ENCODE measurements around the gene FOXO1. TPM values are rescaled to one million over a fixed set of nuclear protein-coding genes. Genes with fewer than 3 reads are reported as not detected.
A peak's percentile ranks its signal among the peaks of the same experiment; 100 is the strongest.

The FOXO1 gene
- total and polyA plus RNA-seq, 2 donors (not counting 1 experiment from before 2014, with no cell fraction given) = 1.9 to 2.5 TPM

- H3K4me1 ChIP-seq (ENCODE audit: control insufficient read depth, extremely low read depth, insufficient read depth, low read length) = no peaks in the 10 kb centered on the region
- DNase-seq (ENCODE audit: low read depth in 2 of 2) = peak in 1 of 2 donors; percentile 23
- H3K9me3 ChIP-seq (ENCODE audit: control insufficient read depth, insufficient read depth, low read depth, low read length) = no peaks in the 10 kb centered on the region
- no peak for TF ChIP-seq CTCF (conservative IDR thresholded peaks at IDR 0.05 in 1 of 2, IDR thresholded peaks at IDR 0.05 in 1 of 2; ENCODE audit: low read depth in 1 of 2, low read length in 2 of 2)
- no peak for TF ChIP-seq EZH2 (IDR thresholded peaks at IDR 0.05; ENCODE audit: low read length, missing control alignments)
- no peak overlapping the region for H3K9ac ChIP-seq (ENCODE audit: insufficient read depth, low read length)
- H2AFZ ChIP-seq (ENCODE audit: low read length) = no peak overlapping the region
- no peak overlapping the region for H3K4me3 ChIP-seq (replicated peaks in 1 of 4; ENCODE audit: control extremely low read depth in 1 of 4, insufficient read depth in 1 of 4, low read depth in 3 of 4, low read length in 4 of 4)
- H4K20me1 ChIP-seq (ENCODE audit: control insufficient read depth, extremely low read depth, insufficient read depth, low read length) = no peaks in the 10 kb centered on the region
- H3K4me2 ChIP-seq (ENCODE audit: extremely low read depth, insufficient read depth, low read length) = no peak overlapping the region
- no peak overlapping the region for H3K27ac ChIP-seq (ENCODE audit: insufficient read depth, low read length)
- no peaks in the 10 kb centered on the region for H3K36me3 ChIP-seq (ENCODE audit: control insufficient read depth, insufficient read depth, low read length)
- no peaks in the 10 kb centered on the region for H3K79me2 ChIP-seq (ENCODE audit: control insufficient read depth, insufficient read depth, low read length)
- no peaks in the 10 kb centered on the region for H3K27me3 ChIP-seq (ENCODE audit: control insufficient read depth, insufficient read depth, low read length)
Observed at GRCh38 chr13:40580566-40581276, 85.7 kb downstream of the FOXO1 start.

GRCh38 chr13:40579535-40579934, 86.9 kb downstream of the FOXO1 start:
- no peaks in the 10 kb centered on the region for H4K20me1 ChIP-seq (ENCODE audit: control insufficient read depth, extremely low read depth, insufficient read depth, low read length)

GRCh38 chr13:40578055-40578454, 88.4 kb downstream of the FOXO1 start:
- H4K20me1 ChIP-seq (ENCODE audit: control insufficient read depth, extremely low read depth, insufficient read depth, low read length) = no peaks in the 10 kb centered on the region

More at GRCh38 chr13:40579535-40579934, 86.9 kb downstream of the FOXO1 start:
- Histone ChIP-seq H3K4me1 (ENCODE audit: control insufficient read depth, extremely low read depth, insufficient read depth, low read length) (no peaks in the 10 kb centered on the region), H3K4me3 (replicated peaks in 1 of 4; ENCODE audit: control extremely low read depth in 1 of 4, insufficient read depth in 1 of 4, low read depth in 3 of 4, low read length in 4 of 4) (no peak overlapping the region), H2AFZ (ENCODE audit: low read length) (no peak overlapping the region), H3K27ac (ENCODE audit: insufficient read depth, low read length) (no peak overlapping the region), H3K36me3 (ENCODE audit: control insufficient read depth, insufficient read depth, low read length) (no peaks in the 10 kb centered on the region), H3K4me2 (ENCODE audit: extremely low read depth, insufficient read depth, low read length) (no peak overlapping the region), H3K9me3 (ENCODE audit: control insufficient read depth, insufficient read depth, low read depth, low read length) (no peaks in the 10 kb centered on the region), H3K27me3 (ENCODE audit: control insufficient read depth, insufficient read depth, low read length) (no peaks in the 10 kb centered on the region), H3K79me2 (ENCODE audit: control insufficient read depth, insufficient read depth, low read length) (no peaks in the 10 kb centered on the region), H3K9ac (ENCODE audit: insufficient read depth, low read length) (no peak overlapping the region)
- no peak for TF ChIP-seq CTCF (conservative IDR thresholded peaks at IDR 0.05 in 1 of 2, IDR thresholded peaks at IDR 0.05 in 1 of 2; ENCODE audit: low read depth in 1 of 2, low read length in 2 of 2)
- TF ChIP-seq EZH2 (IDR thresholded peaks at IDR 0.05; ENCODE audit: low read length, missing control alignments) = no peak
- no peak for DNase-seq (ENCODE audit: low read depth in 2 of 2)

More at GRCh38 chr13:40578055-40578454, 88.4 kb downstream of the FOXO1 start:
- TF ChIP-seq EZH2 (IDR thresholded peaks at IDR 0.05; ENCODE audit: low read length, missing control alignments) = no peak
- no peaks in the 10 kb centered on the region for H3K79me2 ChIP-seq (ENCODE audit: control insufficient read depth, insufficient read depth, low read length)
- no peak overlapping the region for H3K27ac ChIP-seq (ENCODE audit: insufficient read depth, low read length)
- no peak overlapping the region for H3K4me2 ChIP-seq (ENCODE audit: extremely low read depth, insufficient read depth, low read length)
- H3K9me3 ChIP-seq (ENCODE audit: control insufficient read depth, insufficient read depth, low read depth, low read length) = no peaks in the 10 kb centered on the region
- H3K36me3 ChIP-seq (ENCODE audit: control insufficient read depth, insufficient read depth, low read length) = no peaks in the 10 kb centered on the region
- no peak overlapping the region for H2AFZ ChIP-seq (ENCODE audit: low read length)
- H3K27me3 ChIP-seq (ENCODE audit: control insufficient read depth, insufficient read depth, low read length) = no peaks in the 10 kb centered on the region
- H3K4me1 ChIP-seq (ENCODE audit: control insufficient read depth, extremely low read depth, insufficient read depth, low read length) = no peaks in the 10 kb centered on the region
- H3K4me3 ChIP-seq (replicated peaks in 1 of 4; ENCODE audit: control extremely low read depth in 1 of 4, insufficient read depth in 1 of 4, low read depth in 3 of 4, low read length in 4 of 4) = no peak overlapping the region
- peak in 1 of 2 donors; percentile 28 for DNase-seq (ENCODE audit: low read depth in 2 of 2)
- H3K9ac ChIP-seq (ENCODE audit: insufficient read depth, low read length) = no peak overlapping the region
